ENCODE results near the gene DNAJC17. TPM values are rescaled to one million over a fixed set of nuclear protein-coding genes. Genes with fewer than 3 reads are reported as not detected.

DNAJC17 gene
- total and polyA plus RNA-seq, 12 donors, result 27.4 to 174 (median 42.6) TPM

DNA sequence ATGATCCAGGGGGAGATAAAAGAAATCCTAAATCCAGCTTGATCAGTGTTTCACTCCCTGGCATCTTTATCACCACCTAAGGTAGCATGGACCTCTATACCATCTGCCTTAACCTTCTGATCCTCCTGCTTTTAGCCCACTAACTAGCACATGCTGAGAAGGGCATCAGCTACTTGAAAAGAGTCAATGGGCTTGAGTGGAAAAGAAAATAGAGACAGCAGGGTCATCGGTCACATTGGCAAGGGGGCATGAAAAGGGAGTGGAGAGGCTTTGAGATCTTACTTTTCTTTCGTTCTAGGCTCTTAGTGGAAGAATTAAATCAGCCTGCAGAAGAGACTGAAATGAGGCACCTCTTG is 623 bp downstream of the DNAJC17 start:
- no peak for TF ChIP-seq POLR2A (IDR thresholded peaks at IDR 0.05)
- TF ChIP-seq, protein P1, sequence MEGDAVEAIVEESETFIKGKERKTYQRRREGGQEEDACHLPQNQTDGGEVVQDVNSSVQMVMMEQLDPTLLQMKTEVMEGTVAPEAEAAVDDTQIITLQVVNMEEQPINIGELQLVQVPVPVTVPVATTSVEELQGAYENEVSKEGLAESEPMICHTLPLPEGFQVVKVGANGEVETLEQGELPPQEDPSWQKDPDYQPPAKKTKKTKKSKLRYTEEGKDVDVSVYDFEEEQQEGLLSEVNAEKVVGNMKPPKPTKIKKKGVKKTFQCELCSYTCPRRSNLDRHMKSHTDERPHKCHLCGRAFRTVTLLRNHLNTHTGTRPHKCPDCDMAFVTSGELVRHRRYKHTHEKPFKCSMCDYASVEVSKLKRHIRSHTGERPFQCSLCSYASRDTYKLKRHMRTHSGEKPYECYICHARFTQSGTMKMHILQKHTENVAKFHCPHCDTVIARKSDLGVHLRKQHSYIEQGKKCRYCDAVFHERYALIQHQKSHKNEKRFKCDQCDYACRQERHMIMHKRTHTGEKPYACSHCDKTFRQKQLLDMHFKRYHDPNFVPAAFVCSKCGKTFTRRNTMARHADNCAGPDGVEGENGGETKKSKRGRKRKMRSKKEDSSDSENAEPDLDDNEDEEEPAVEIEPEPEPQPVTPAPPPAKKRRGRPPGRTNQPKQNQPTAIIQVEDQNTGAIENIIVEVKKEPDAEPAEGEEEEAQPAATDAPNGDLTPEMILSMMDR (IDR thresholded peaks at IDR 0.05), result no peak
- WGBS, 4 donors, result 0 to 4% (median 2%) methylated on average over 2 of the region's 2 CpGs
- Histone ChIP-seq H3K9me3 (replicated peaks in 1 of 3) (no peaks in the 10 kb centered on the region), H3K27me3 (no peaks in the 10 kb centered on the region), H3K36me3 (replicated peaks in 1 of 2) (peaks cover 0 to 12% of the 10 kb centered on the region in 2 donors), H3K4me3 (peak overlapping the region in 3 of 4 donors; percentile 49 to 94 (median 93)), H3K4me1 (replicated peaks in 1 of 2) (peaks cover 11 to 25% of the 10 kb centered on the region in 2 donors), H3K27ac (peak overlapping the region; percentile 79 to 97 (median 88))
- no peak for DNase-seq
- intact Hi-C loops (cut with DNase I), result no loop called here

DNA sequence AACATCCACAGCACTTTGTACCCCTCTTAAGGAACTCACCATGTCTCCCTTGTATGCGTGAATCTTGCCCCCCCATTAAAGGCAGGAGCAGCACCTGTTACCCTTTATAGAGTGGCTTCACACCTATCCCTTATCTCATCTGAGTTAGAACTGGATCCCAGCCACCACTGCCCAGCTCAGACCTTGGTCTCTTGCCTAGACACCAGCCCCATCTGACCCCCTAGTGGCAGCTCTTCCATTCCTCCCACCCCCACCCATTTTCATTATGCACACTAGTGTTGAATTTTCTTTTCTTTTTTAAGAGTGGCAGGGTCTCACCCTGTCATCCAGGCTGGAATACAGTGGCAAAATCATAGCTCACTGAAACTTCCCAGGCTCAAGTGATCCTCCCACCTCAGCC is 3.6 kb downstream of the DNAJC17 start:
- H3K4me1 ChIP-seq (replicated peaks in 1 of 2), result peaks cover 11 to 27% of the 10 kb centered on the region in 2 donors
- DNase-seq, result no peak
- no peak overlapping the region for H3K4me3 ChIP-seq
- no peaks in the 10 kb centered on the region for H3K27me3 ChIP-seq
- WGBS, 4 donors, result 86 to 100% (median 93%) methylated on average over 1 of the region's 1 CpG
- TF ChIP-seq, protein P1 (IDR thresholded peaks at IDR 0.05), result no peak
- intact Hi-C loops (cut with DNase I), result no loop called here
- H3K36me3 ChIP-seq (replicated peaks in 1 of 2), result no peaks in the 10 kb centered on the region
- H3K9me3 ChIP-seq (replicated peaks in 1 of 3), result no peaks in the 10 kb centered on the region
- H3K27ac ChIP-seq, result no peak overlapping the region

DNA sequence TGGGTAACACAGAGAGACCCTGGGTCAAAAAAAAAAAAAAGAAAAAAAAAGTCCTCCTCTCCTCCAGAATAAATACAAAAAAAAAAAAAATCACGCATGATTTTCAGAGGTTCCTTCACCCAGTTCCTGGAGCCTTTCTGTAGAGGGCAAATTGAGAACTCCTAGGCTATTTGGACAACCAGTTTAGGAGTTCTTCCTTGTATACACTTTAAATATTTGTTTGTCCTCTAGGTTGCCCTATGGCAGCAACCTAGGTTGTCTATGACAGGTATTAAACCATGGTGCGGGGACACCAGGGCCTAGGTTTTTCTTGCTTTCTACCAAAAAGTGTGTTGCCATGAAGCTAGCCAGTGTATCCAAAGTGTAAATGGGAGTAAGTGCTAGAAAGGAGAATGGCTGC is 4.2 kb downstream of the DNAJC17 start:
- TF ChIP-seq, protein P1 (IDR thresholded peaks at IDR 0.05), result no peak
- TF ChIP-seq POLR2A (IDR thresholded peaks at IDR 0.05), result no peak

DNA sequence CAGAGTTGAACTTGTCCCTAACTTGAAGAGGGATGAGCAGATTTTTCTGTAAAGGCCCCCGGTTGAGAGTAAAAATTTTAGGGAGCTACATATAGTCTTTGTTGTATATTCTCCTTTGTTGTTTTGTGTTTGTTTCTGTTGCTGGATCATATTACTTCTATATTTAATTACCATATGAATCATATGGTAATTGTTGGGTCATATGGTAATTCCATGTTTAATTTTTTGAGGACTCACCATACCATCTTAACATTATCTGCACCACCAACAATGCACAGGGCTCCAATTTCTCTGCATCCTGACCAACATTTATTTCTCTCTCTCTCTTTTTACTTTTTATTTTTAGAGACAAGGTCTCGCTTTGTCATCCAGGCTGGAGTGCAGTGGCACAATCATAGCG is 7.8 kb downstream of the DNAJC17 start:
- H3K27me3 ChIP-seq, result no peaks in the 10 kb centered on the region
- TF ChIP-seq, protein P1 (IDR thresholded peaks at IDR 0.05), result no peak
- no peak for TF ChIP-seq POLR2A (IDR thresholded peaks at IDR 0.05)
- no peak overlapping the region for H3K4me3 ChIP-seq
- no peaks in the 10 kb centered on the region for H3K36me3 ChIP-seq (replicated peaks in 1 of 2)
- intact Hi-C loops (cut with DNase I), result no loop called here
- WGBS, 4 donors, result 63 to 76% (median 71%) methylated on average over 3 of the region's 3 CpGs
- H3K4me1 ChIP-seq (replicated peaks in 1 of 2), result peaks cover 0 to 16% of the 10 kb centered on the region in 2 donors
- H3K9me3 ChIP-seq (replicated peaks in 1 of 3), result no peaks in the 10 kb centered on the region
- no peak for DNase-seq
- peak overlapping the region in 1 of 5 donors; percentile 6 for H3K27ac ChIP-seq

More for the DNA sequence above, 4.2 kb downstream of the DNAJC17 start:
- Histone ChIP-seq H3K27me3 (no peaks in the 10 kb centered on the region), H3K4me1 (replicated peaks in 1 of 2) (peaks cover 9 to 21% of the 10 kb centered on the region in 2 donors), H3K9me3 (replicated peaks in 1 of 3) (no peaks in the 10 kb centered on the region), H3K4me3 (no peak overlapping the region), H3K27ac (no peak overlapping the region), H3K36me3 (replicated peaks in 1 of 2) (no peaks in the 10 kb centered on the region)
- no peak for DNase-seq
- intact Hi-C loops (cut with DNase I), result no loop called here
- WGBS, 4 donors, result 86 to 95% (median 90%) methylated on average over 2 of the region's 2 CpGs
